ENCODE results near the gene KHNYN.

The KHNYN gene

GRCh38 chr14:24399447-24399822 is 30.3 kb upstream of the KHNYN start:
- Histone ChIP-seq H3K27ac (ENCODE audit: extremely low read depth, low read depth, low read length) (peak overlapping the region; percentile 69), H3K9me3 (ENCODE audit: control insufficient read depth, insufficient read depth, low read depth, low read length) (no peaks in the 10 kb centered on the region), H3K4me1 (ENCODE audit: control insufficient read depth, insufficient read depth, low read length) (peaks cover 18% of the 10 kb centered on the region; the same call in 1 of the 2 replicates), H3K36me3 (ENCODE audit: control insufficient read depth in 2 of 2, insufficient read depth in 1 of 2, low read length in 2 of 2) (no peaks in the 10 kb centered on the region), H3K4me3 (ENCODE audit: low read depth, low read length) (peak overlapping the region; percentile 43)
- ChIA-PET CTCF (interaction anchor here (0.9 kb wide), 3 partner anchors 9 to 32 kb away, joined by 3 to 4 read pairs (median 4); no protein-coding TSS in a partner anchor), POLR2A (interaction anchor here (1.0 to 1.6 kb wide), 4 partner anchors 10 to 33 kb away, joined by 4 to 10 read pairs (median 7); partner anchors contain the start of genes CBLN3 and KHNYN)
- TF ChIP-seq ZNF366 (tag by site-specific recombination; conservative IDR thresholded peaks at IDR 0.05) (0 out of 2 replicates have a peak, but pooled peaks have one; percentile 21), ZNF274 (IDR thresholded peaks at IDR 0.05; ENCODE audit: low read length) (no peak), ZNF274 (tag by site-specific recombination; IDR thresholded peaks at IDR 0.05; ENCODE audit: borderline replicate concordance) (no peak), ZNF354C (tag by site-specific recombination; IDR thresholded peaks at IDR 0.05; ENCODE audit: borderline replicate concordance, low read depth) (no peak), SP3 (tag by site-specific recombination; IDR thresholded peaks at IDR 0.05) (no peak), ZNF248 (tag by site-specific recombination; IDR thresholded peaks at IDR 0.05) (no peak), ZNF621 (tag by site-specific recombination; IDR thresholded peaks at IDR 0.05) (no peak), ZNF843 (tag by site-specific recombination; IDR thresholded peaks at IDR 0.05) (no peak), GFI1B (tag by site-specific recombination; IDR thresholded peaks at IDR 0.05) (no peak), ZBTB7A (tag by site-specific recombination; IDR thresholded peaks at IDR 0.05; ENCODE audit: low read depth) (0 out of 2 replicates have a peak, but pooled peaks have one; percentile 12), KLF9 (tag by site-specific recombination; IDR thresholded peaks at IDR 0.05; ENCODE audit: low read depth) (no peak), TCF7L2 (IDR thresholded peaks at IDR 0.05; ENCODE audit: borderline replicate concordance, low read depth, low read length) (no peak), ZBTB20 (tag by site-specific recombination; IDR thresholded peaks at IDR 0.05) (peak; percentile 51; the same call in 1 of the 2 replicates), ZNF792 (tag by site-specific recombination; IDR thresholded peaks at IDR 0.05) (no peak), ZBTB48 (tag by site-specific recombination; IDR thresholded peaks at IDR 0.05) (peak; percentile 46; the same call in 1 of the 2 replicates), ZNF629 (tag by site-specific recombination; IDR thresholded peaks at IDR 0.05) (no peak), KLF8 (tag by site-specific recombination; IDR thresholded peaks at IDR 0.05) (no peak), ZNF426 (tag by site-specific recombination; IDR thresholded peaks at IDR 0.05) (no peak), ZNF561 (tag by site-specific recombination; IDR thresholded peaks at IDR 0.05; ENCODE audit: borderline replicate concordance) (no peak), ZNF701 (tag by site-specific recombination; IDR thresholded peaks at IDR 0.05) (no peak), ZNF544 (tag by site-specific recombination; IDR thresholded peaks at IDR 0.05) (no peak), ZNF18 (tag by site-specific recombination; IDR thresholded peaks at IDR 0.05) (no peak)
- TF ChIP-seq, protein P1, sequence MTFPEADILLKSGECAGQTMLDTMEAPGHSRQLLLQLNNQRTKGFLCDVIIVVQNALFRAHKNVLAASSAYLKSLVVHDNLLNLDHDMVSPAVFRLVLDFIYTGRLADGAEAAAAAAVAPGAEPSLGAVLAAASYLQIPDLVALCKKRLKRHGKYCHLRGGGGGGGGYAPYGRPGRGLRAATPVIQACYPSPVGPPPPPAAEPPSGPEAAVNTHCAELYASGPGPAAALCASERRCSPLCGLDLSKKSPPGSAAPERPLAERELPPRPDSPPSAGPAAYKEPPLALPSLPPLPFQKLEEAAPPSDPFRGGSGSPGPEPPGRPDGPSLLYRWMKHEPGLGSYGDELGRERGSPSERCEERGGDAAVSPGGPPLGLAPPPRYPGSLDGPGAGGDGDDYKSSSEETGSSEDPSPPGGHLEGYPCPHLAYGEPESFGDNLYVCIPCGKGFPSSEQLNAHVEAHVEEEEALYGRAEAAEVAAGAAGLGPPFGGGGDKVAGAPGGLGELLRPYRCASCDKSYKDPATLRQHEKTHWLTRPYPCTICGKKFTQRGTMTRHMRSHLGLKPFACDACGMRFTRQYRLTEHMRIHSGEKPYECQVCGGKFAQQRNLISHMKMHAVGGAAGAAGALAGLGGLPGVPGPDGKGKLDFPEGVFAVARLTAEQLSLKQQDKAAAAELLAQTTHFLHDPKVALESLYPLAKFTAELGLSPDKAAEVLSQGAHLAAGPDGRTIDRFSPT (tag by site-specific recombination; IDR thresholded peaks at IDR 0.05), result no peak
- TF ChIP-seq, protein P2, sequence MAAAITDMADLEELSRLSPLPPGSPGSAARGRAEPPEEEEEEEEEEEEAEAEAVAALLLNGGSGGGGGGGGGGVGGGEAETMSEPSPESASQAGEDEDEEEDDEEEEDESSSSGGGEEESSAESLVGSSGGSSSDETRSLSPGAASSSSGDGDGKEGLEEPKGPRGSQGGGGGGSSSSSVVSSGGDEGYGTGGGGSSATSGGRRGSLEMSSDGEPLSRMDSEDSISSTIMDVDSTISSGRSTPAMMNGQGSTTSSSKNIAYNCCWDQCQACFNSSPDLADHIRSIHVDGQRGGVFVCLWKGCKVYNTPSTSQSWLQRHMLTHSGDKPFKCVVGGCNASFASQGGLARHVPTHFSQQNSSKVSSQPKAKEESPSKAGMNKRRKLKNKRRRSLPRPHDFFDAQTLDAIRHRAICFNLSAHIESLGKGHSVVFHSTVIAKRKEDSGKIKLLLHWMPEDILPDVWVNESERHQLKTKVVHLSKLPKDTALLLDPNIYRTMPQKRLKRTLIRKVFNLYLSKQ (tag by site-specific recombination; IDR thresholded peaks at IDR 0.05; ENCODE audit: borderline replicate concordance), result no peak
- TF ChIP-seq, protein P3, sequence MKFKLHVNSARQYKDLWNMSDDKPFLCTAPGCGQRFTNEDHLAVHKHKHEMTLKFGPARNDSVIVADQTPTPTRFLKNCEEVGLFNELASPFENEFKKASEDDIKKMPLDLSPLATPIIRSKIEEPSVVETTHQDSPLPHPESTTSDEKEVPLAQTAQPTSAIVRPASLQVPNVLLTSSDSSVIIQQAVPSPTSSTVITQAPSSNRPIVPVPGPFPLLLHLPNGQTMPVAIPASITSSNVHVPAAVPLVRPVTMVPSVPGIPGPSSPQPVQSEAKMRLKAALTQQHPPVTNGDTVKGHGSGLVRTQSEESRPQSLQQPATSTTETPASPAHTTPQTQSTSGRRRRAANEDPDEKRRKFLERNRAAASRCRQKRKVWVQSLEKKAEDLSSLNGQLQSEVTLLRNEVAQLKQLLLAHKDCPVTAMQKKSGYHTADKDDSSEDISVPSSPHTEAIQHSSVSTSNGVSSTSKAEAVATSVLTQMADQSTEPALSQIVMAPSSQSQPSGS (tag by site-specific recombination; IDR thresholded peaks at IDR 0.05; ENCODE audit: low read depth), result no peak
- TF ChIP-seq, protein P4, sequence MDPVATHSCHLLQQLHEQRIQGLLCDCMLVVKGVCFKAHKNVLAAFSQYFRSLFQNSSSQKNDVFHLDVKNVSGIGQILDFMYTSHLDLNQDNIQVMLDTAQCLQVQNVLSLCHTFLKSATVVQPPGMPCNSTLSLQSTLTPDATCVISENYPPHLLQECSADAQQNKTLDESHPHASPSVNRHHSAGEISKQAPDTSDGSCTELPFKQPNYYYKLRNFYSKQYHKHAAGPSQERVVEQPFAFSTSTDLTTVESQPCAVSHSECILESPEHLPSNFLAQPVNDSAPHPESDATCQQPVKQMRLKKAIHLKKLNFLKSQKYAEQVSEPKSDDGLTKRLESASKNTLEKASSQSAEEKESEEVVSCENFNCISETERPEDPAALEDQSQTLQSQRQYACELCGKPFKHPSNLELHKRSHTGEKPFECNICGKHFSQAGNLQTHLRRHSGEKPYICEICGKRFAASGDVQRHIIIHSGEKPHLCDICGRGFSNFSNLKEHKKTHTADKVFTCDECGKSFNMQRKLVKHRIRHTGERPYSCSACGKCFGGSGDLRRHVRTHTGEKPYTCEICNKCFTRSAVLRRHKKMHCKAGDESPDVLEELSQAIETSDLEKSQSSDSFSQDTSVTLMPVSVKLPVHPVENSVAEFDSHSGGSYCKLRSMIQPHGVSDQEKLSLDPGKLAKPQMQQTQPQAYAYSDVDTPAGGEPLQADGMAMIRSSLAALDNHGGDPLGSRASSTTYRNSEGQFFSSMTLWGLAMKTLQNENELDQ (tag by site-specific recombination; IDR thresholded peaks at IDR 0.05; ENCODE audit: low read depth), result no peak
- TF ChIP-seq, protein P5, sequence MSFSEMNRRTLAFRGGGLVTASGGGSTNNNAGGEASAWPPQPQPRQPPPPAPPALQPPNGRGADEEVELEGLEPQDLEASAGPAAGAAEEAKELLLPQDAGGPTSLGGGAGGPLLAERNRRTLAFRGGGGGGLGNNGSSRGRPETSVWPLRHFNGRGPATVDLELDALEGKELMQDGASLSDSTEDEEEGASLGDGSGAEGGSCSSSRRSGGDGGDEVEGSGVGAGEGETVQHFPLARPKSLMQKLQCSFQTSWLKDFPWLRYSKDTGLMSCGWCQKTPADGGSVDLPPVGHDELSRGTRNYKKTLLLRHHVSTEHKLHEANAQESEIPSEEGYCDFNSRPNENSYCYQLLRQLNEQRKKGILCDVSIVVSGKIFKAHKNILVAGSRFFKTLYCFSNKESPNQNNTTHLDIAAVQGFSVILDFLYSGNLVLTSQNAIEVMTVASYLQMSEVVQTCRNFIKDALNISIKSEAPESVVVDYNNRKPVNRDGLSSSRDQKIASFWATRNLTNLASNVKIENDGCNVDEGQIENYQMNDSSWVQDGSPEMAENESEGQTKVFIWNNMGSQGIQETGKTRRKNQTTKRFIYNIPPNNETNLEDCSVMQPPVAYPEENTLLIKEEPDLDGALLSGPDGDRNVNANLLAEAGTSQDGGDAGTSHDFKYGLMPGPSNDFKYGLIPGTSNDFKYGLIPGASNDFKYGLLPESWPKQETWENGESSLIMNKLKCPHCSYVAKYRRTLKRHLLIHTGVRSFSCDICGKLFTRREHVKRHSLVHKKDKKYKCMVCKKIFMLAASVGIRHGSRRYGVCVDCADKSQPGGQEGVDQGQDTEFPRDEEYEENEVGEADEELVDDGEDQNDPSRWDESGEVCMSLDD (tag by site-specific recombination; IDR thresholded peaks at IDR 0.05), result no peak

All from HEK293 (cell line).